ENCODE data around the gene COX6B1.

- no peak for TF ChIP-seq POLR2A (IDR thresholded peaks at IDR 0.05)
- no peak for TF ChIP-seq CTCF (IDR thresholded peaks at IDR 0.05)
Observed at GRCh38 chr19:35689836-35690235, 41.7 kb downstream of the COX6B1 start.
